Activated CD4-positive, CD25-positive, alpha-beta regulatory T cell treated with anti-CD3 and anti-CD28 coated beads, Interleukin-2, amount 50 U/mL, for 24 hours (primary cell): ENCODE measurements around the gene BTBD18.

ENCODE experiments used
- ATAC-seq, 2 donors: fragments of 150-1000 bp; cut with Tn5 transposase; one replicate each; pipeline ENCODE4 v1.10.0; 2021; ENCODE audit warnings: mild to moderate bottlenecking in 1 of 2, moderate library complexity in 1 of 2

Gene BTBD18

DNA sequence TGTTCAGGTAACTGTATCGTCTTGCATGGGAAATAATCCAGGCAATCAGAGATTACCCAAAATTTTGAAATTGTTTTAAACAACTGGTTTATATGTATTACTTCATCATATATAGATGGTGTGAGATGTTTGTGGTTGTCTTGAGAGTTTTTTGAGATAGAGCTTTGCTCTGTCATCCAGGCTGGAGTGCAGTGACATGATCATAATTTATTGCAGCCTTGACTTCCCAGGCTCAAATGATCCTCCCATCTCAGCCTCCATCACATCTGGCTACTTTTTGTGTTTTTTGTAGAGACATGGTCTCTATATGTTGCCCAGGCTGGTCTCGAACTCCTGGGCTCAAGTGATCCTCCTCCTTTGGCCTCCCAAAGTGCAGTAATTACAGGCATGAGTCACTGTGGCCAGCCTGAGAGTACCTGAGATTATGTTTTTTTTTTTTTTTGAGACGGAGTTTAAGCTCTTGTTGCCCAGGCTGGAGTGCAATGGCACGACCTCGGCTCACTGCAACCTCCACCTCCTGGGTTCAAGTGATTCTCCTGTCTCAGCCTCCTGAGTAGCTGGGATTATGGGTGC lies 21.5 kb upstream of the BTBD18 start:
- ATAC-seq, result no peak

DNA sequence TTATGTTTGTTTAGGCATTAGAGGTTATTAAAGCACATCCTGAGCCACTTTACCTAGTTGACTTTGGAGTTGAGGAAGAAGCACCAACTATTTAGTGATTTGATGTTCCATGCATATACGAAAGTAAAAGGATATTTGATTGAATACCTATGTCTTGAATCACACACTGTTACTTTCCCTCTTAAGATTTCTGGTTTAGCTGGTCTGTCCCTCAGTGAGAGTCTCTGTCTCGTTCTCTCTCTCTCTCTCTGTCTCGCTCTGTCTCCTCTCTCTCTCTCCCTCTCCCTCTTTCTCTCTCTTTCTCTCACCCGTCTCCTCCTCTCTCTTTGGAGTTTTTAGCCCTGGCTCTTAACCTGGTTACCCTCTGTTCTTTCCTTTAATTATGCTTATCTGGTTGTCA lies 20.9 kb upstream of the BTBD18 start:
- ATAC-seq, result no peak

GRCh38 chr11:57771365-57771764 lies 19.7 kb upstream of the BTBD18 start:
- no peak for ATAC-seq

DNA sequence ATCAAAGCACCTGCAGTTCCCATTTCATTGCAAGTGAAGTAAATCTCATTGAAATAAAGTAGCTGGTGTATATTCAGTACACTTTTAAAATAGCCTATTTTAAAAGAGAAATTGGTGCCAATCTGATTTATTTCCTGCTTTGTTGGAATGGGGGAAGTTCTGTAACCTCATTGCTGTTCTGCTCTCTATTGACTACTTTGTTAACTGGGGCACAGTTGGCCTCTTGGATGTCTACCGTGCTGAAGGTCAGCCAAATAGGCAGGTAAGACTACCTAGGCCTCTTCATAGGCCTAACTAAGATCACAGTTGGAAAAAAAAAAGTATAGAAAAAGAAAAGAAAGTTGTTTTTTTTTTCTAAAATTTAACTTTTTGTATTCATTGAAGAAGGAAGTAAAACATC lies 19.2 kb upstream of the BTBD18 start:
- ATAC-seq, result no peak

DNA sequence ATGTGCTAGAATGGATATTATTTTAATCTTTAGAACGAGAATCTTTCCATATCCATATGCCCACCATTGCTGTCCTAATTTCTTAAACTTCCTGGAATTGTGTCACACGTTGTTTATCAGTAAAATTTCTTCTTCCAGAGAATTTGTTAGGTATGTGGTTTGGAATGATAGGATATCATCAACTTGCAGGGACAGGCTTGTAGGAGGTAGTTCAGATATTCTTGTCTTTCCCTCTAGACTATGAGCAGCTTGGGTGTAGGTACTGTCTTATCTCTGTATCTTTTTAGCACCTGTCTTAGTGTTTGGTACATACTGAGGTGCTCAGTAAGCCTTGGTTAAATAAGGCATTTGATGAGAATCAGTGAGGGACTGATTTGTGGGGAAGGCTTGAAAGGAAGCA lies 13.4 kb upstream of the BTBD18 start:
- ATAC-seq, result no peak

- ATAC-seq, result no peak
Observed at GRCh38 chr11:57764566-57764965, 12.9 kb upstream of the BTBD18 start.

DNA sequence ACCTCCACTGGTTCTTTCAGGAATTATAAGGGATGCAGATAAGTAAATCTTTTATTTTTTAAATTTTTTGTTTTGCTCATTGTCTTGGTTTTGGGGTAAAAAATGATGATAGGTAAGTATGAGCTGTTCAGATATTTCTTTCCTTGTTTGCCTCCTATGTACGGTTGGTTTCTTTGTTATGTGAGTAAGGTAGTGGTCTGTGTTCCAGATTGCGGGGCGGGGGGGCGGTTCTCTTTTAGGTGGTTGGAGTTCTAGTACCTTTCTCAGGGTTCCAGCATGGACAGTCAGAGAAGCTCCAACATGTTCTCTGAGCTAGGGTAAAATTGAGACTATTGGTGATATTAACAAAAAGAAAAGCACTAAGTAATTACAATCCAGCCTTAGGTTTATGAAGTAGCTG lies 12.4 kb upstream of the BTBD18 start:
- ATAC-seq, result no peak

- ATAC-seq, result no peak
Observed at GRCh38 chr11:57763568-57763967, 11.9 kb upstream of the BTBD18 start.

DNA sequence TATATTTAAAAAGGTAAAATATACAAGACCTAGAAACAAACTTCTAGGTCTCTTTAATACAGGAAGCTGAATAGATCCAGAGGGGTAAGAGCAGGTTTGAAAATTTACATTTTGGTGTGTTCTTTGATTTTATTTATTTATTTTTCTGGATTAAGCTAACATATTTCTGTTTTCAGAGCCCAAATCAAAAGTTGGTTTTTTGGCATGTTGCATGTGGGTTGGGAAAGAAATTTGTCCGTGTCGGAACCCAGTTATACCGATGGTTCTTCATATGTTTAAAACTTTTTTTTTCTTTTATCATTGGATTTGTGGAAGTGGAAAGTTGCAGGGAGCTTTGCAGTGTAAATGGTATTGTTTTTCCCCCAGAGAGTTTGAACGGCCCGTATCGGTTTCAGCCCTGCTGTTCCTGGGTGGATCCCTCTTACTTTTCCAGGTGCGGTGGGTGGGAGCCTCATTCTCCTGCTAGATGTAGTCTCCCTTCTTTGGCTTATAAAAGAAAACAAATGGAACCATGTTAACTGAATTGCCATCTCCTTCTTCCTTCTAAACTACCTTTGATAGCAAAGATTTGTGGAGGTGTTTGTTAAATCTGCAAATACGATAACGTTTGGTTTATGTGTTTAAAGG lies 10.7 kb upstream of the BTBD18 start:
- ATAC-seq, result no peak

GRCh38 chr11:57761301-57762234 lies 9.9 kb upstream of the BTBD18 start, which contains the start of gene CTNND1:
CTNND1 (plus strand) TSS chr11:57761802; CDS start chr11:57791479, 29,677 bp downstream.
- no peak for ATAC-seq

- ATAC-seq, result no peak
Observed at GRCh38 chr11:57758174-57758573, 6.6 kb upstream of the BTBD18 start.

- no peak for ATAC-seq
Observed at GRCh38 chr11:57752954-57753353, 1.3 kb upstream of the BTBD18 start.

- no peak for ATAC-seq
Observed at GRCh38 chr11:57751176-57751575, 443 bp downstream of the BTBD18 start.

DNA sequence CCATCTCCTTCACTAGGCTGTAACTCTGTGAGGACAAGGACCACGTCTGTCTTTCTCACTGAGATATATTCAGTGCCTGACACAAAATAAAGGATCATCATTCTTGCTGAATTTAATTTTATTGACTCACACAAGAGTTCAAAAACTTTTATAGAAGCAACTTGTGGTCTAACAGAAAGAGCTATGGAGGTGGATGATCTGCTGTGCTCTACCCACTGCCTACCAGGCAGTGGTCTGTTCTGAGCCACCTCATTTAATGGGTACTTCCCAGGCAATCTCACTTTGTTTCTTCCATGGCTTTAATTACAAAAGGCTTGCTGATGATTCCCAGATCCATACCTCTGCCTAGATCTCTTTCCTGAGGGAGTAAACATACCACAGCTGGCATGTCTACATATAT lies 4.7 kb downstream of the BTBD18 start:
- ATAC-seq, result no peak

DNA sequence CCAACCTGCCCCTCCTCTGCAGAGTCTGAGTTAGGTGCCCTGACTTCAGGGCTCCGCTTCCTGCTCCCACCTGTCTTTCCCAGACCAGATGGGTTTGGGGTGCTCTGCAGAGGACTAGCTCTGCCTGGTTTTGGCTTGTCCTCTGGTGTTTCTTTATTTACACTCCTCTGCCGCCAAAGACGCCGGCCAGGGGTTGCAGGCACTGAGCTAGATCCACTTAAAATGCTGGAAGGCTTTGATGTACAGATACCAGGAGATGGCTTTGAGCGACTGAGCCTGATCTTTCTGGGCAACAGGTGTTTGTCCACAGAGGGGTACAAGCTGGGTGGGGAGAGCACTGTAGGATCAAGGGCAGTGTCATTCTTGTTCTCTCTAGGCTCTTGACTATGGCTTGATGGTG lies 6.4 kb downstream of the BTBD18 start:
- no peak for ATAC-seq

DNA sequence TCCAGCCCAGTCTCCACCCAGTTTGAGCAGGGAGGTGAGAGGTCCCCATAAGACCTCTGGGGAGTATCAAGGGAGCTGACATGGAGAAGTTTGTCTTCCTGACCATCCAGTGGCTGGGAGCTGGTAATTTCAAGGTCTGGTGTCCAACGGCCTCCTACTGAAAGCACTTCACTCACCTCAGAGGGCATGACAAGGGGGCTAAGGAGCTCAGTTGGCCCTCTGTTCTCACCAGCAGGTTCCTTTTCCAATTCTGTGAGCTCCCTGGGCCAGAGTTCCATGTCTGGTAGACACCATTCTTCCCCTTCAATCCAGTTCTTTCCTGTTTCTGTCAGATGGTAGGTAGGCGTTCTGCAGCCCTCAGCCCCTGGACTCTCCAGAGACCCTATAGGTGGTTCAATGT lies 7.3 kb downstream of the BTBD18 start:
- no peak for ATAC-seq

DNA sequence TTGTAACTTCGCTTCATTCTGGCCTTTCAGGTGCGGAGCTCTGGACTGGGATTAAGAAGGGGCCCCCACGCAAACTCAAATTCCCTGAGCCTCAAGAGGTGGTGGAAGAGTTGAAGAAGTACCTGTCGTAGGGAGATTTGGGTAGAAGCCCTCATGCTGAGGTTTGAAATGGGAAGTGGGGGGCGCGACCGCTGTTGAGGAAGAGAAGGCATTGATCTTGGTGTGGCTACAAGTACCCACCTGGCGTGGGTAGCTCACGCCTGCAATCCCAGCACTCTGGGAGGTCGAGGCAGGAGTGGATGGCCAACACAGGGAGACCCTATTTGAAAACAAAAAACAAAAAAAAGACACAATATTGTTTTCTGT lies 9.5 kb downstream of the BTBD18 start:
- ATAC-seq, result no peak

DNA sequence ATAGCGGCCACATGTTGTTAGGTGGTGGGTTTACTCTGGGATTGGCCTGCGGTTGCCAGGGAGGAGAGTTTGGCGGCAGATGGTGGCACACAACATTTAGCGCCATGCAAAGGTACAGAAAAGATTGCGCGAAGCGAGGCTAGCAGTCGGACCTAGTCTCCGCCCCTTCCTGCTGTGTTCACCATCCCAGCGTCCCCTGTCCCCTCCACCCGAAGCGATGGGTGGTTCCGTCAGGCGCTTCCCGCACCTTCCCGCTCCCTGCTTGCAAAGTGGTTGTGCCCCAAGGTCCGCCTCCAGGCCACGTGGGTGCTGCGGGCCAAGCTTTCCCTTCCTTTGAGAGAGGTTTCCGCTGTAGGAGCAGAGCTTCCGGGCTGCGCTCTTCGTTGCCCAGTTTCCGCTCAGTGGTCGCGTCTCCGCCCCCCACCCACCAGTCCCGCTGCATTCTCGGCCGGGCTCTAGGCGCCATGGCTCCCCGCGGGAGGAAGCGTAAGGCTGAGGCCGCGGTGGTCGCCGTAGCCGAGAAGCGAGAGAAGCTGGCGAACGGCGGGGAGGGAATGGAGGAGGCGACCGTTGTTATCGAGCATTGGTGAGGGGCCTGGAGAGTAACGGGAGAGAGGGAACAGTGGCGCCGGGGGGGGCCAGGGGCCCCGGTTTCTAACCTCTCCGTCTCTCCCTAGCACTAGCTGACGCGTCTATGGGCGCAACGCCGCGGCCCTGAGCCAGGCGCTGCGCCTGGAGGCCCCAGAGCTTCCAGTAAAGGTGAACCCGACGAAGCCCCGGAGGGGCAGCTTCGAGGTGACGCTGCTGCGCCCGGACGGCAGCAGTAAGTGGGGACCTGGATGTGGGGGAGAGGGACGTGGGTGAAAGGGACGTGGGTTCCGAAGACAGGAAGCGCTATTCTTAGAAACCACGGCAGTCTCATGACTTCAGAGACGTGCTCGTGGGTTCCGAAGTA lies 10.2 kb downstream of the BTBD18 start, which contains the start of gene SELENOH:
TSS of gene SELENOH (plus strand) at position 360 of the 955 bp plus-strand sequence. CDS start at position 465, 105 bp downstream.
- ATAC-seq, result peak; percentile 90 to 92

DNA sequence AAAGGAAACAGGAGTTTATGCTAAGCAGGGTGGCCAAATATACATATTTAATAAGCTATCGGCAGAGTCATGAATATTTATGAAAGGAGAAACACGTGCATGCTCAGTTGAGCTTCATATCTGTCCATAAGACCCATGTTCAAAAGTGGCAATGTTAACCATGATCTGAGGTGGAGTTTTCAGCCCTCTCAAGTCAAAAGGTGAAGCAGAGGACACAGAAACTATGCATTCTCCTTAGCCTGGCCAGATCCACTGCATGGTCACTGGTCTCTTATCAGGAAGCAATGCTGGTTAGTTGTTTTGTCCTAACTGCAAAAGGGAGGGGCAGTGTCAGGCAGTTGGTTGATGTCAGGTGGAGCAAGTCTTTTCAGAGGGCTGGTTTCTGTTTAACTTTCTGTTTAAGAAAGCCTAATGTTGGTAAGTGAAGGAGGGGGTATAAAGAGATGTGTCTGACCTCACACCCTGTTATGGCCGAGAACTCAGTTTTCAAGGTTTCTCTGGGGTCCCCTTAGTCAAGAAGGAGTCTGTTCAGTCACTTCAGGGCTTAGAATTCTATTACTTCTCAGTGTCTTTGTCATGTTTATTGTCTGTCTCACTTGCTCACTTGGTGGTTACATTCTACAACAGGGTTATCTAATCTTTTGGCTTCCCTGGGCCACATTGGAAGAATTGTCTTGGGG lies 15.9 kb downstream of the BTBD18 start:
- no peak for ATAC-seq

- no peak for ATAC-seq
Observed at GRCh38 chr11:57732661-57733060, 19.0 kb downstream of the BTBD18 start.

- ATAC-seq, result no peak
Observed at GRCh38 chr11:57729479-57729878, 22.1 kb downstream of the BTBD18 start.

DNA sequence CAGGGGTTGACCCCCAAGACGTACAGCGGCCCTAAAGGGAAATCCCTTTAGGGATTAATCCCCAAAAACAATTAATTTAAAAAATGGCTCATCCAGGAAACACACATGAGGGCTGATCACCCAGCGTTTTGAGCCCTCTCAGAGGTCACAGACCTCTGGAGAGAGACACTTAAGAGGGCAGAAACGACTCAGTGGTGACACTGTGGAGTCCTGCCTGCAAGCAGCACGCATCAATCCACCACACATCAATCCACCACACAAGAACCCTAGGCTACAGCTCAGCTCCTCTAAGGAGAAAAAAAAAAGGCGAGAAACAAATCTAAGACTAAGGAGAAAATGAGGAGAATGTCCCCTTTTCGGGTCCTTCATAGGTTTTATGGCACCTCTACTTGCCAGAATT lies 22.8 kb downstream of the BTBD18 start:
- ATAC-seq, result no peak
